NCI-H1417 (cell line): Measurements from ENCODE around the gene ROCK2.
"Not testable (repeated sequence)": the region's sequence is repeated elsewhere in the genome, so short reads cannot be mapped to it uniquely, and the experiment has no call there.

Source experiments
- DNase-seq, 3 experiments: peaks; one replicate each; lab custom pipeline; 2025; lab: John Stamatoyannopoulos, UW

Gene ROCK2

GRCh38 chr2:11177871-11178690 is 166.4 kb downstream of the ROCK2 start:
- peak in 2 of 3 experiments; percentile 20 to 82 for DNase-seq

GRCh38 chr2:11175293-11175795 is 169.1 kb downstream of the ROCK2 start:
- no peak for DNase-seq

- DNase-seq: no peak
Measured at GRCh38 chr2:11174222-11174621, 170.2 kb downstream of the ROCK2 start.

GRCh38 chr2:11169333-11169732 is 175.1 kb downstream of the ROCK2 start:
- DNase-seq: no peak

GRCh38 chr2:11168488-11168887 is 175.9 kb downstream of the ROCK2 start:
- no peak for DNase-seq

- no peak for DNase-seq
Measured at GRCh38 chr2:11166476-11166875, 178.0 kb downstream of the ROCK2 start.

- not testable (repeated sequence) for DNase-seq
Measured at GRCh38 chr2:11165046-11165445, 179.4 kb downstream of the ROCK2 start.

GRCh38 chr2:11163439-11164317 is 180.8 kb downstream of the ROCK2 start:
- DNase-seq: no peak

GRCh38 chr2:11161747-11162146 is 182.7 kb downstream of the ROCK2 start:
- DNase-seq: no peak

- DNase-seq: no peak
Measured at GRCh38 chr2:11160731-11161455, 183.5 kb downstream of the ROCK2 start.

GRCh38 chr2:11160256-11160655 is 184.2 kb downstream of the ROCK2 start:
- no peak for DNase-seq

GRCh38 chr2:11159574-11160170 is 184.8 kb downstream of the ROCK2 start:
- no peak for DNase-seq

GRCh38 chr2:11158916-11159573 is 185.4 kb downstream of the ROCK2 start:
- DNase-seq: no peak

- no peak for DNase-seq
Measured at GRCh38 chr2:11157731-11158130, 186.7 kb downstream of the ROCK2 start.

- DNase-seq: no peak
Measured at GRCh38 chr2:11157296-11157695, 187.1 kb downstream of the ROCK2 start.

GRCh38 chr2:11156396-11157075 is 187.9 kb downstream of the ROCK2 start:
- no peak for DNase-seq

- DNase-seq: peak; percentile 95 to 98 (median 96)
Measured at GRCh38 chr2:11155381-11156035, 188.9 kb downstream of the ROCK2 start, which contains the start of gene SLC66A3. SLC66A3 (plus strand) TSS chr2:11155467; CDS start chr2:11155547, 80 bp downstream.

- DNase-seq: peak; percentile 95 to 98 (median 97)
Measured at GRCh38 chr2:11154923-11155380, 189.5 kb downstream of the ROCK2 start.
